Motor neuron (in vitro differentiated cells): ENCODE results near the gene MUC5B. TPM values are rescaled to one million over a fixed set of nuclear protein-coding genes. Genes with fewer than 3 reads are reported as not detected.

ENCODE experiments used
- ATAC-seq, 8 experiments: fragments of 200-7000 bp; cut with Tn5 transposase; replicated peaks in 6 of 8; 2 replicates each; pipeline ENCODE4 v1.8.0; 2021; ENCODE audit warnings: mild to moderate bottlenecking in 8 of 8, moderate library complexity in 8 of 8
- H3K27ac ChIP-seq, 2 donors: fragments of 250-450 bp; sonication (Bioruptor Pico); 2 replicates each; pipeline ENCODE4 v1.9.0; 2021; ENCODE audit warnings: antibody characterized with exemption in 2 of 2, mild to moderate bottlenecking in 2 of 2, moderate library complexity in 1 of 2
- H3K4me1 ChIP-seq, 2 donors: fragments of 250-450 bp; sonication (Bioruptor Pico); replicated peaks in 1 of 2; 2 replicates each; pipeline ENCODE4 v1.6.1; 2021; ENCODE audit warnings: antibody characterized with exemption in 2 of 2, mild to moderate bottlenecking in 2 of 2, moderate library complexity in 1 of 2
- H3K4me3 ChIP-seq, 5 donors: fragments of 250-450 bp; sonication (Bioruptor Pico); 2 replicates each; pipeline ENCODE4 v1.9.0; 2021; ENCODE audit warnings: antibody characterized with exemption in 5 of 5, mild to moderate bottlenecking in 5 of 5, moderate library complexity in 4 of 5
- WGBS, 10 experiments: fragments of 450-650 bp; shearing (Covaris generic); methylation state at CpG; one replicate each; pipeline ENCODE4 v1.0.0; 2022; 5-methylcytosine and 5-hydroxymethylcytosine counted together
- in situ Hi-C, 9 experiments: fragments of 400-800 bp; cut with MboI; loops; one replicate each; pipeline ENCODE4 v1.15.0; 2021; ENCODE audit warnings: low sequenced_read_pairs in 9 of 9, low pct_unique_long_range_greater_than_20kb in 2 of 9; ENCODE audit not compliant: unreplicated experiment in 9 of 9
- total RNA-seq, 8 experiments: library from RNA; unstranded; fragments of 300-600 nt; gene quantifications; 2 replicates each; pipeline versions ENCODE4 v1.2.3 to v1.2.4, GENCODE V29; 2022

Gene MUC5B
- total RNA-seq, 8 experiments from 2014 or later: under 0.01 to 4.7 (median 0.85) TPM

DNA sequence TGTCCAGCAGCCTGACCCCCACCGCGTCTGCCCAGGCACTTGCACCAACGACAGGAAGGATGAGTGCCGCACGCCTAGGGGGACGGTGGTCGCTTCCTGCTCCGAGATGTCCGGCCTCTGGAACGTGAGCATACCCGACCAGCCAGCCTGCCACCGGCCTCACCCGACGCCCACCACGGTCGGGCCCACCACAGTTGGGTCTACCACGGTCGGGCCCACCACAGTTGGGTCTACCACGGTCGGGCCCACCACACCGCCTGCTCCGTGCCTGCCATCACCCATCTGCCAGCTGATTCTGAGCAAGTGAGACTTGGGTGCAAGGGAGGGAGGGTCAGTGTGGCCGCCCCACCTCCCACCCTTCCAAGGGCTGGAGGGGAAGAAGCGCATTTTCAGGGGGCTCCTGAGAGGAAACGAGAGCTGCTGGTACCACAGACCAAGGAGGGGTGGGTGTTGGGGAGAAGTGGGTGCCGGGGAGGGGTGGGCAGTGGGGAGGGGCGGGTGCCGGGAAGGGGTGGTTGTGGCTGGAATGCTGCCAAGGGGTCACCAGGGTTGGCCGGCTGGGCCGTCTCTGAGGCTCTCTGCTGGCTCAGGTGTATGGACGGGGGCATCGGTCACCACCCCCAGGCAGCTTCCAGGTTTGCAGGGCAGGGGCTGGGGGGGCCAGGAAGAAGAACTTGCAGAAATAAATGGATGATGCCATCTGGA is 27.7 kb upstream of the MUC5B start:
- 100% methylated on average over 4 of the region's 32 CpGs; no CpG with 5 or more reads in 9 of the 10 experiments for WGBS, 10 experiments

GRCh38 chr11:1195682-1196515 is 27.0 kb upstream of the MUC5B start:
- H3K27ac ChIP-seq: no peak overlapping the region
- H3K4me3 ChIP-seq: no peak overlapping the region
- in situ Hi-C loops: no loop called here
- peak in 1 of 8 experiments; percentile 7 for ATAC-seq
- 0% methylated on average over 1 of the region's 41 CpGs; no CpG with 5 or more reads in 9 of the 10 experiments for WGBS, 10 experiments
- no peaks in the 10 kb centered on the region for H3K4me1 ChIP-seq

More for the DNA sequence above, 27.7 kb upstream of the MUC5B start:
- no peak overlapping the region for H3K4me3 ChIP-seq
- H3K27ac ChIP-seq: no peak overlapping the region
- H3K4me1 ChIP-seq: no peaks in the 10 kb centered on the region
- in situ Hi-C loops: no loop called here
- ATAC-seq: no peak

- 23 to 80% (median 55%) methylated on average over 1 to 7 of the region's 28 CpGs; no CpG with 5 or more reads in 4 of the 10 experiments for whole genome bisulfite sequencing, 10 experiments
These were observed 26.1 kb upstream of the MUC5B start for GRCh38 chr11:1196516-1197391.

GRCh38 chr11:1197431-1197885 is 25.4 kb upstream of the MUC5B start:
- Histone ChIP-seq H3K4me3 (no peak overlapping the region), H3K27ac (no peak overlapping the region), H3K4me1 (no peaks in the 10 kb centered on the region)
- WGBS, 10 experiments: no CpG with 5 or more reads among the region's 29 CpGs
- no peak for ATAC-seq
- in situ Hi-C loops: no loop called here

More at GRCh38 chr11:1196516-1197391, 26.1 kb upstream of the MUC5B start:
- Histone ChIP-seq H3K4me3 (no peak overlapping the region), H3K4me1 (no peaks in the 10 kb centered on the region), H3K27ac (no peak overlapping the region)
- in situ Hi-C loops: no loop called here
- peak in 1 of 8 experiments; percentile 6 for ATAC-seq

GRCh38 chr11:1197886-1198560 is 24.8 kb upstream of the MUC5B start:
- no peaks in the 10 kb centered on the region for H3K4me1 ChIP-seq
- in situ Hi-C loops: no loop called here
- WGBS, 10 experiments: 40 to 87% (median 60%) methylated on average over 1 to 3 of the region's 33 CpGs; no CpG with 5 or more reads in 7 of the 10 experiments
- no peak overlapping the region for H3K27ac ChIP-seq
- no peak for ATAC-seq
- H3K4me3 ChIP-seq: no peak overlapping the region

DNA sequence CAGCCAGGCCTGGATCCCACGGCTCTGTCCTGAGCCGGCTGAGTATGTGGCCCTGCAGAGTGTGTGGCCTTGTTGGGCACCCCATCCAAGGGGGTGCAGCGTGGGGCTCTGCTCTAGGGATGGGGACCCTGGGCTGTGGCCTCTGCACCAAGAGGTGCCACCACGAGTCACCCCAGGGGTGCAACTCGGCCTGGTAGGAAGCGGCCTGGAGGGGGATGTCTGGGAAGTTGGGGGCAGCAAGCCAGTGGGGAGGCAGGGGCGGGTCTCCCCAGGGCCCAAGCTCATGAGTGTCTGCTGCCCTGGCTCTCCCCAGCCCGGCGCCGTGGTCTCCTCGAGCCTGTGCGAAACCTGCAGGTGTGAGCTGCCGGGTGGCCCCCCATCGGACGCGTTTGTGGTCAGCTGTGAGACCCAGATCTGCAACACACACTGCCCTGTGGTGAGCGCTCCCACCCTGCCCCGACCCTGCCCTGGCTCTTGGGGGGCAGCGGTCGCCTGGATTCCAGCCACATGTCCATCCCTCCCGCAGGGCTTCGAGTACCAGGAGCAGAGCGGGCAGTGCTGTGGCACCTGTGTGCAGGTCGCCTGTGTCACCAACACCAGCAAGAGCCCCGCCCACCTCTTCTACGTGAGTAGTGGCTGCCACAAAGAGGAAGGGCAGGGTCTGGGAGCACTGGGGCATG is 24.2 kb upstream of the MUC5B start:
- in situ Hi-C loops: no loop called here
- H3K4me3 ChIP-seq: no peak overlapping the region
- H3K4me1 ChIP-seq: no peaks in the 10 kb centered on the region
- no peak overlapping the region for H3K27ac ChIP-seq
- WGBS, 10 experiments: 50 to 94% methylated on average over 2 to 3 of the region's 26 CpGs; no CpG with 5 or more reads in 8 of the 10 experiments
- no peak for ATAC-seq

DNA sequence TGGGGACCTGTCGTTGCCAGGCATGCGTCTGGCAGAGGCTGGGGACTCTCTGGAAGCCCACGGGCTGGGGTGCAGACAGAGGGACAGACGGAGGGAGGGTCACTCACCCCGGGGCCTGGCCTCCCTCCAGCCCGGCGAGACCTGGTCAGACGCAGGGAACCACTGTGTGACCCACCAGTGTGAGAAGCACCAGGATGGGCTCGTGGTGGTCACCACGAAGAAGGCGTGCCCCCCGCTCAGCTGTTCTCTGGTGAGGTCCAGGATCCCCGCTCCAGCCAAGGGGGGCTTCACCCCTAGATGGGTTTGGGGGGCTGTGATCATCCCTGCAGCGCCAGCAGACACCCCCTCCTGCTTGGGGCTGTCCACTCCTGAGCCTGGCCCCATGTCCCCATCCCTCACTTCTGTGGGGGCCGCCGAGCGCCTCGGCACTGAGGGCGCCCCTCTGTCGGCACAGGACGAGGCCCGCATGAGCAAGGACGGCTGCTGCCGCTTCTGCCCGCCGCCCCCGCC is 23.6 kb upstream of the MUC5B start:
- no peak overlapping the region for H3K27ac ChIP-seq
- WGBS, 10 experiments: 60% methylated on average over 1 of the region's 27 CpGs; no CpG with 5 or more reads in 9 of the 10 experiments
- no peak for ATAC-seq
- no peak overlapping the region for H3K4me3 ChIP-seq
- in situ Hi-C loops: no loop called here
- no peaks in the 10 kb centered on the region for H3K4me1 ChIP-seq

DNA sequence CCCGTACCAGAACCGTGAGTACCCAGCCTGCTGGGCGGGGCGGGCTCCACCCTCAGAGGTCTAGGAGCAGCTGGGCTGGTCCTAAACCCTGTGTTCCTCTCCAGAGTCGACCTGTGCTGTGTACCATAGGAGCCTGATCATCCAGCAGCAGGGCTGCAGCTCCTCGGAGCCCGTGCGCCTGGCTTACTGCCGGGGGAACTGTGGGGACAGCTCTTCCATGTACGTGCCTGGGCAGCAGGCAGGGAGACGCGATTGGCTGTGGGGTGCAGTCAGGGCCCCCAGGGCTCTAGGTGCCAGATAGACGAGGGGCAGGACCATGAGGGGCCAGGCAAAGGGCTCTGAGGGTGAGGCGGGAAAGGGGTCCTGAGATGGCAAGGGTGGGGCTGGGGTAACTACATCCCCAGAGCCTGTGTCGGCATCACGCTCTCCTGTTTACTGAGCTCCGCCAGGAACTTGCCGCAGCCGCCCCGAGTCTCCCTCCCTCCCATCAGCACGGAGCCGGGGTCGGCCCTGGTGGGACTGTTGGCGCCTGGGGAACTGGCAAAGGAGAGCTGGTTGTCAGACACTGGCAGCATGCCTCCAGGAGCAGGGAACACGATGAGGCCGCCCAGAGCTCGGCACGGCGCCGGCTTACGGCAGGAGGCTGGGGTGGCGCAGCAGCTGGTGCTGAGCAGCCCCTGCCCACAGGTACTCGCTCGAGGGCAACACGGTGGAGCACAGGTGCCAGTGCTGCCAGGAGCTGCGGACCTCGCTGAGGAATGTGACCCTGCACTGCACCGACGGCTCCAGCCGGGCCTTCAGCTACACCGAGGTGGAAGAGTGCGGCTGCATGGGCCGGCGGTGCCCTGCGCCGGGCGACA is 22.9 kb upstream of the MUC5B start:
- no peak for ATAC-seq
- no peaks in the 10 kb centered on the region for H3K4me1 ChIP-seq
- WGBS, 10 experiments: 55 to 100% (median 67%) methylated on average over 1 to 7 of the region's 47 CpGs; no CpG with 5 or more reads in 7 of the 10 experiments
- in situ Hi-C loops: loop anchor here in 4 of 9 experiments (25.0 kb wide), 1 partner anchor 312 kb away; no protein-coding TSS in a partner anchor
- no peak overlapping the region for H3K4me3 ChIP-seq
- no peak overlapping the region for H3K27ac ChIP-seq

DNA sequence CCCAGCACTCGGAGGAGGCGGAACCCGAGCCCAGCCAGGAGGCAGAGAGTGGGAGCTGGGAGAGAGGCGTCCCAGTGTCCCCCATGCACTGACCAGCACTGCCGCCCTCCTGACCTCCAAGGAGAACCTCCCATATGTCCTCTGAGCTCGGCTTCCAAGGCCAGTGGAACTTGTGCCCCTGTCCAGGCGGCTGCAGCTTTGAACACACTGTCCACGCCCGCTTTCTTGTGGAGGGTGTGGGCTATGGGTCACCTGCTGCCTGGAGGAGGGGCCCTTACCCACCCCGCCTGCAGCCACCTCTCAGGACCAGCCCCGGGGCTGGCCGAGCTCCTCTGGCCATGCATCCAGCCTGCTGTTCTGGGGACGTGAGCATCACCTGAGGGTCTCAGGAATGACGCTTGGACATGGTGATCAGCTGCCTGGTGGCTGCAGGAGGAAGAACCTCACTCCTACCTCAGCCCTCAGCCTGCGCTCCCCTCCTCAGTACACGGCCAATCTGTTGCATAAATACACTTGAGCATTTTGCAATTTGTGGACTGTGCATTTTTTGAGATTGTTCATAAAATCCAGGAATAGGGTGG is 22.2 kb upstream of the MUC5B start:
- no peak overlapping the region for H3K27ac ChIP-seq
- no peak overlapping the region for H3K4me3 ChIP-seq
- 45 to 80% (median 65%) methylated on average over 1 to 4 of the region's 16 CpGs; no CpG with 5 or more reads in 6 of the 10 experiments for WGBS, 10 experiments
- ATAC-seq: no peak
- in situ Hi-C loops: loop anchor here in 4 of 9 experiments (25.0 kb wide), 1 partner anchor 312 kb away; no protein-coding TSS in a partner anchor
- H3K4me1 ChIP-seq: no peaks in the 10 kb centered on the region

- H3K4me1 ChIP-seq: no peaks in the 10 kb centered on the region
- 49 to 88% (median 81%) methylated on average over 1 to 4 of the region's 4 CpGs for WGBS, 10 experiments
- in situ Hi-C loops: loop anchor here in 4 of 9 experiments (25.0 kb wide), 1 partner anchor 311 kb away; no protein-coding TSS in a partner anchor
- H3K27ac ChIP-seq: no peak overlapping the region
- ATAC-seq: no peak
- H3K4me3 ChIP-seq: no peak overlapping the region
These were observed 21.3 kb upstream of the MUC5B start for GRCh38 chr11:1201395-1202153.
